Right cardiac atrium (tissue), 5 donors: ENCODE data around the gene CEP72. TPM values are rescaled to one million over a fixed set of nuclear protein-coding genes. Genes with fewer than 3 reads are reported as not detected.

Experiments
- ATAC-seq, 2 donors: fragments of 200-7000 bp; cut with Tn5 transposase; one replicate each; pipeline versions ENCODE4 v1.8.0 to v1.9.1; 2020; ENCODE audit warnings: moderate library complexity in 2 of 2, mild to moderate bottlenecking in 1 of 2
- DNase-seq, 3 donors: peaks; one replicate each; pipeline ENCODE4 v3.0.0-alpha.2; 2020
- H3K27ac ChIP-seq: one replicate; pipeline ENCODE4 v1.5.1; 2013; ENCODE audit warnings: mild to moderate bottlenecking, low read length, control low read depth, moderate library complexity
- H3K27me3 ChIP-seq: one replicate; pipeline ENCODE4 v1.6.1; 2013; ENCODE audit not compliant: control insufficient read depth, insufficient read depth
- H3K4me1 ChIP-seq: one replicate; pipeline ENCODE4 v1.6.1; 2013; ENCODE audit warnings: low read length; ENCODE audit not compliant: control insufficient read depth, insufficient read depth
- H3K4me3 ChIP-seq: one replicate; pipeline ENCODE4 v1.5.1; 2013; ENCODE audit warnings: low read length, control low read depth
- H3K9me3 ChIP-seq: one replicate; pipeline ENCODE4 v1.6.1; 2013; ENCODE audit warnings: low read length; ENCODE audit not compliant: control insufficient read depth
- WGBS: extraction: QIAGEN DNeasy Blood & Tissue Kit; methylation state at CpG from one replicate; pipeline ENCODE4 v1.1.7; 2013; 5-methylcytosine and 5-hydroxymethylcytosine counted together
- intact Hi-C, 4 donors: fragments of 100-400 bp; cut with DNase I; formaldehyde crosslinking; loops; one replicate each; pipeline versions ENCODE4 v1.11.0 to v1.14.0; 2022 to 2023
- polyA plus RNA-seq: library from polyadenylated mRNA; stranded (reverse); fragments of 200-250 nt; gene quantifications from one replicate; pipeline ENCODE4 v1.2.3, GENCODE V29; 2013
- total RNA-seq, 4 donors: library from RNA; stranded (reverse); fragmentation: NEBNext Ultra II Directional; extraction: Animal tissue kit (Norgen Biotek cat#: 25700); gene quantifications; one replicate each; pipeline ENCODE4 v1.2.1, GENCODE V29; 2021
- donor health status: healthy with polysubstance abuse.
- donor health status: DM: no; HTN: yes; CAD: no.
- donor health status: DM: no; HTN: no; CAD: no.
- donor health status: DM: no; HTN: yes; CAD: no; lungs with severe emphysema.
- donor health status: DM: yes; HTN: yes; CAD: no.

Gene CEP72
- total and polyA plus RNA-seq, 5 donors = 1.1 to 3.4 (median 2.1) TPM

DNA sequence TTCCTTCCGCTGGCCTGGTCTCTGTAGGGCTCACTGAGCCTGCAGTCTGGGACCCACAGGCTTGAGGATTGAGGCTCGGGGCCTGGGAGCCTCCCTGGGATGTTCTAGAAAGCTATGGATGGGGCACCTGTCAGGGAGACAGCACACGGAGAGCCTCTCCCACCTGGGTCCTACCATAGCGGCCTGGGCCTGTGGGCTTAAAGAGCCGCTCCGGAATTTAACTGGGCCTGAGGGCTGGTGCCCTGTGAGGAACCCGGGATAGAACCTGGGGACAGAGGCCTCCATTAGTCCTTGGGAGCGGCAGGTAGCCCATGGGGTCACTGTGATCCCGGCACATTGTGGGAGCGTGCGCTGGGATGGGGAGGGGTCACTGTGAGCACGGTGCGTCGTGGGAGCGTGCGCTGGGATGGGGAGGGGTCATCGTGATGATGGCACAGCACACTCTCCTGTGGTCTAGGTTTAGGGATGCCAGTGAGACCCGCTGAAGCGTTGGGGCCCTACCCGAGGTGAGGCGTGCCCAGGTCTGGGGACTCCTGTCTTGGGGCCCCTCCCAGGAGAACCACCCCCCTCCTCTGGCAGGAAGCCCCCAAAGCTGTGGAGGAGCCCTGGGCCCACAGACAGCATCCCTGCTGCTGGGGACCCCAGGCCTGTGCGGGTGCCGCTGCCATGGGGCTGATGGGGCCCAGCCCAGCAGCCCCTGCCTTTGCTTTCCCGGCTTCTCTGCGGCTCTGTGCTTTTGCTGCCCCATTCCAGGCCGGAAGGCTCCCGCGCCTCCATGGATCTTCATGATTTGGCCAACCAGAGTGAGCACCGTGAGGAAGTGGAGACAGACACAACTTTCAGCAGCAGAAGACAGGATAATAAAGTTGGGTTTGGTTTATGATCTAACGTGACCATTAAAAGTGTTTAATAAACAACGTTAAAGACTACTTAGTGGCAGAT is 3.4 kb upstream of the CEP72 start:
- no peaks in the 10 kb centered on the region for H3K27me3 ChIP-seq
- WGBS = 75% methylated on average over 31 of the region's 31 CpGs
- DNase-seq (peak in 1 of 3 donors; percentile 40), ATAC-seq (no peak)
- H3K4me1 ChIP-seq = no peaks in the 10 kb centered on the region
- no peaks in the 10 kb centered on the region for H3K9me3 ChIP-seq
- no peak overlapping the region for H3K27ac ChIP-seq
- no peak overlapping the region for H3K4me3 ChIP-seq
- intact Hi-C loops = no loop called here

DNA sequence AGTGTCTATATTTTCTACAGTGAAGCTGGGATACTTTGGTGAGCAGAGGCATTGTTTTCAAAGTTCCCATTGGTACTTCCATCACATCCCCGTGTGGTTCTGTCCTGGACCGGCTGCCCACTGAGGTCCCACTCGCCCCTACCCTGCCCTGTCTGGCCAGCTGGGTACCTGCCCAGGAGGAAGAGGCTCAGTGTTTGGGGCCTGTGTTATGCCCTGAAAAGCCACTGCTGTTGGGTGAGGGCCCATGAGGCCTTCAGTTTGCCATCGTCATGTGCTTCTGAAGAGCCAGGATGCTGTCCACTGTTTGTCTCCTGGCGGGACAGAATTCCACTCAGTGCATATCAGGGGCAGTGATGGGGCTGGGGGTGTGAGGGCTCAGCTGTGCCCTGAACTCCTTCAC is 2.6 kb upstream of the CEP72 start:
- DNase-seq (no peak), ATAC-seq (no peak)
- H3K9me3 ChIP-seq = no peaks in the 10 kb centered on the region
- 85% methylated on average over 5 of the region's 5 CpGs for WGBS
- H3K4me3 ChIP-seq = no peak overlapping the region
- no peak overlapping the region for H3K27ac ChIP-seq
- intact Hi-C loops = no loop called here
- no peaks in the 10 kb centered on the region for H3K4me1 ChIP-seq
- H3K27me3 ChIP-seq = no peaks in the 10 kb centered on the region

DNA sequence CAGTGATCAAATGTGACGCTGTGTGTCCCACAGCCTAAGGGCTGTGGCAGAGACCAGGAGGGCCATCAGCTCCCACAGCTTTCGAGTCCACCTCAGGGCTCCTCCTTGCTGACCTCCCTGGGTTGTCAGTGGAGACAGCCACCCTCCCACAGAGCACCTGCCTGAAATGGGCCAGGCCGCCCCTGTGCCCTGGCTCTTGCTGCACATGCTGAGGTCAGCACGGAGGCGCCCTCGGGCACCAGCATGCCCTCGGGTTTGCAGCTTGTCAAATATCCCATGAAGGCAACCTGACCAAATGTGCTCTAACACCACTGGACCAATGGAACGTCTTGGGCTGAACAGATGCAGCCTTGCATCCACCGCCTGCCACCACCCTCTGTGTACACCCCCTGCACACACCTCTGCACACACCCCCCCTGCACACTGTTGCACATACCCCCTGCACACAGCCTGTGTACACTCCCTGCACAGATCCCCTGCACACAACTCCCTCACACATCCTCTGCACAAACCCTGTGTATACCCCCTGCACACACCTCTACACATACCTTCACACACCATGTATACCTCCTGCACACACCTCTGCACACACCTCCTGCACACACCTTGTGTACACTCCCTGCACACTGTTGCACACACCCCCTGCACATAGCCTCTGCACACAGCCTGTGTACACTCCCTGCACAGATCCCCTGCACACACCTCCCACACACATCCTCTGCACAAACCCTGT is 2.0 kb upstream of the CEP72 start:
- Histone ChIP-seq H3K27me3 (no peaks in the 10 kb centered on the region), H3K4me3 (no peak overlapping the region), H3K9me3 (no peaks in the 10 kb centered on the region), H3K4me1 (no peaks in the 10 kb centered on the region), H3K27ac (no peak overlapping the region)
- DNase-seq (peak in 1 of 3 donors; percentile 44), ATAC-seq (no peak)
- WGBS = 87% methylated on average over 9 of the region's 9 CpGs
- intact Hi-C loops = no loop called here

DNA sequence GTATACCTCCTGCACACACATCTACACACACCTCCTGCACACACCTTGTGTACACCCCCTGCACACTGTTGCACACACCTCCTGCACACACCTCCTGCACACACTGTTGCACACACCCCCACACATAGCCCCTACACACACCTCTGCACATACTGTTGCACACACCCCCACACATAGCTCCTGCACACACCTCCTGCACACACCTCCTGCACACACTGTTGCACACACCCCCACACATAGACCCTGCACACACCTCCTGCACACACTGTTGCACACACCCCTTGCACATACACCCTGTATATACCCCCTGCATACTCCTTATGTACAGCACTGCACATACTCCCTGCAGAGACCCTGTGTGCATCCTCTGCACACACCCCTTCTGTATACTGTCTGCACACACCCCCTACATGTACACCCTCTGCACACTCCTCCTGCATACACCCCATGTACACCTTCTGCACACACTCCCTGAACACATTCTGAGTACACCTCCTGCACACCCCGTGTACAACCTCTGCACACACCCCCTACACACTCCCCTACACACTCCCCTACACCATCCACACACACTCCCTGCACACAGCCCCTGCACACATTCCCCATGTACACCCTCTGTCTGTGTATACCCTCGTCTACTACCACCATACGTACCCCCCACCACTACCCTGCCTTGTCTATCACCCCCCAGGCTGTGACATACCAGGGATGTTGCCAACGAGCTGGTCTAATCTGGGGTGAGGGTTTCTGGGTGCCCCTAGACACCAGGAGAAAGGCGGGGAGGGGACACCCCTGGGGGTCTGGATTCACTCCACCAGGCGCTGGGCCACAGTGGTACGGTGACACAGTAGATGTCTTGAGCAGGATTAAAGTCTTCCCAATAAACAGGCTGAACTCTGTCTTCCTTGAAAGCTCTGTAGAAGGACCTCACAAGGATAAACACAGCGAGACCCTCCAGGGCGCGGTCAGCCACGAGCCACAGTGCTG is 1.1 kb upstream of the CEP72 start:
- WGBS = 43% methylated on average over 11 of the region's 11 CpGs
- Histone ChIP-seq H3K27me3 (no peaks in the 10 kb centered on the region), H3K9me3 (no peaks in the 10 kb centered on the region), H3K27ac (no peak overlapping the region), H3K4me3 (peak overlapping the region; percentile 68), H3K4me1 (no peaks in the 10 kb centered on the region)
- no peak for DNase-seq
- intact Hi-C loops = no loop called here
- no peak for ATAC-seq

DNA sequence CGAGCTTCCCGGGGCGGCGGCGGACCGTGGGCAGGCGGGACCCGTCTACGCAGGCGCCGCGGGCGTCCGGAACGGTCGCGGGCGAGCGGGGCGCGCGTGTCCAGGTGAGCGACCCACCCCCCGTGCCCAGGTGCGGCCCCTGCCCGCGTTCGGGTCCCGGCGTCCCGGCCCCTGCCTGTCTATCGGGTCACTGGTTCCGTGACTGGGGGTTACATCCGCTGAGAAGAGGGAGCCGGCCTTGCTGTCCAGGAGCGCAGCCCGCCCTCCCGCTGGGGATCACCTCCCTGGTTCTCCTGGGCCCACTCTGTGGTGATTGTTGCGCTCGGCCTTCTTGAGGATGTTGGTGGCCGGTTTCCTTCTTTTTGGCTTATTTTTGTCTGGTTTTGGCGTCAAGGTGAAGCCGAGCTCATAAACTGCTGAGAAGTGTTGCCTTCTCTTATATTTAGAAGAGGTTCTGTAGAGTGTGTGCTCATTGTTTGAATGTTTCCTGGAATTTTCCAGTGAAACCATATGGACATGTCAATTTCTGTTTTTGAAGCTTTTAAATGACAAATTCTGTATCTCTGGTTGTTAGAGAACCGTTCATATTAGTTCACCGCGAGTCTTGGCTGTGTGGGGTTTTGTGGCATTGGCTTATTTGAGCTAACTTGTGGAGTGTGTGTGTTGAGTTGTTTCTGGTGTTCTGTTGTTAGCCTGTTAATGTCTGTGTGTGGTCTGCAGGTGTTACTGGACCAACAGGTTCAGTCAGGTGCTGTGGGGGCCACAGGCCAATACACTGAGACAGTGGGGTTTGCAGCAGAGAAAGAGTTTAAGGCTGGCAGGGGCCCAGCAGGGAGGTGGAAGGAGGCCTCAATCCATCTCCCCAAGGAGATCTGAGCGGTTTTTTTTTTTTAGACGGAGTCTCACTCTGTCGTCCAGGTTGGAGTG is 621 bp downstream of the CEP72 start:
- ATAC-seq (peak in 1 of 2 donors; percentile 6), DNase-seq (no peak)
- H3K27ac ChIP-seq = no peak overlapping the region
- intact Hi-C loops = no loop called here
- no peaks in the 10 kb centered on the region for H3K4me1 ChIP-seq
- no peaks in the 10 kb centered on the region for H3K27me3 ChIP-seq
- H3K4me3 ChIP-seq = peak overlapping the region; percentile 68
- 11% methylated on average over 49 of the region's 49 CpGs for WGBS
- no peaks in the 10 kb centered on the region for H3K9me3 ChIP-seq

DNA sequence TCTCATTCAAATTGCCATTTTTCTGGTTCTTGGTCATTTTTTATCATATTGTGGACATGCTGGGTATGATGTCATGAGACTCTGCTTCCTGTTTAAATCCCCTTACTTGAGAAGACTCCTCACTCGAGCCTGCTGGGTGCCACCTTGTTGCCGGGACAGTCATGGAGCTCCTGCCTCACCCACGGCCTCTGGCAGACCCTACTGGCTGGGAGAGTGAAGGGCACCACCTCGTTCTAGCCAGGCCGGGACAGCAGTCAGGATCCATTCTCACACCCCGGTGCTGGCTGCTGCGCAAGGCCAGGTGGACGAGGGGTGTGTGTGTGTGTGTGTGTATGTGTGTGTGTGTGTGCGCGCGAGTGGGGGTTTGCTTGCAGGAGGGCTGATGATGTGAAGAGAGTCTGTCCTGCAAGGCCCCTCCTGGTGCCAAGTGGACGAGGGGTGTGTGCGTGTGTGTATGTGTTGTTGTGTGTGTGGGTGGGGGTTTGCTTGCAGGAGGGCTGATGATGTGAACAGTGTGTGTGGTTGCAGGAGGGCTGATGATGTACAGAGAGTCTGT is 4.4 kb downstream of the CEP72 start:
- no peak overlapping the region for H3K27ac ChIP-seq
- H3K9me3 ChIP-seq = no peaks in the 10 kb centered on the region
- ATAC-seq (no peak), DNase-seq (no peak)
- no peaks in the 10 kb centered on the region for H3K27me3 ChIP-seq
- 80% methylated on average over 13 of the region's 13 CpGs for WGBS
- intact Hi-C loops = no loop called here
- H3K4me3 ChIP-seq = no peak overlapping the region
- no peaks in the 10 kb centered on the region for H3K4me1 ChIP-seq

DNA sequence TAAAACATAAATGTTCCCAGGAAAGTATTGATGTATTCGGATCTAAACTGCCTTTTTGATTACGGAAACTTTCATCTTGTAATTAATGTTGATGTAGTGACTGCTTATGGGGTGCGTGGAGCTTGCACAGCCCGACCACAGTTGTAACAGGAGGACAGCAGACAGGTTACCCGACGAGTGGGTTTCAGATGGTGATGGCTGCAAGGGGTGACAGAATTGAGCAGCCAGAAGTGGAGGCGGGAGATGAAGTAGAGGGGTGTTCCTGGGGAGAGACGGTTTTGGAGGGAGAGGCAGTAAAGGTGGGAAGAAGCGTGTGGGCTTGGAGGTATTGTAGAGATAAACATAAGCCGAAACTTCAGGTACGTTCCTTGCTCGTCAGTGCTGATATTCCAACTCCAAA is 5.8 kb downstream of the CEP72 start:
- intact Hi-C loops = no loop called here
- ATAC-seq (no peak), DNase-seq (no peak)
- Histone ChIP-seq H3K9me3 (no peaks in the 10 kb centered on the region), H3K27me3 (no peaks in the 10 kb centered on the region), H3K27ac (no peak overlapping the region), H3K4me3 (no peak overlapping the region), H3K4me1 (no peaks in the 10 kb centered on the region)
- 95% methylated on average over 12 of the region's 12 CpGs for WGBS

DNA sequence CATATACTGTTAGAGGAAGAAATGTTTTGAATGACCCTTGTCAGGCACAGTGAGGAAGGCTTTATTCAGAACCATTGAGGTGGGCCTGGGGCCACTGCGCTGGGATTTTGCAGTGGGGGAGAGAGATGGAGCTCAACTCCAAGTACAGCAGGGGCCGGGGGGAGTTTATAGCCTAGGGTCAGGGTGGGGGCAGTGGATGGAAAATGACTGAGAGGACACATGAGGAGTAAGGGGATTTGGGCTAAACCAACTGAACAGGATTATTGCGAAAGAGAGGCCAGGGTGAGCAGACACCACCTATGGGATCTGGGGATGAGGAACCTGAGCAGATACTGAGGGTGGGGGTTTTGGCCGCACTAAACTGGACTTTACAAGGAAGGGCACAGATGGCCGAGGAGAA is 6.3 kb downstream of the CEP72 start:
- no peaks in the 10 kb centered on the region for H3K27me3 ChIP-seq
- DNase-seq = no peak
- no peak for ATAC-seq

DNA sequence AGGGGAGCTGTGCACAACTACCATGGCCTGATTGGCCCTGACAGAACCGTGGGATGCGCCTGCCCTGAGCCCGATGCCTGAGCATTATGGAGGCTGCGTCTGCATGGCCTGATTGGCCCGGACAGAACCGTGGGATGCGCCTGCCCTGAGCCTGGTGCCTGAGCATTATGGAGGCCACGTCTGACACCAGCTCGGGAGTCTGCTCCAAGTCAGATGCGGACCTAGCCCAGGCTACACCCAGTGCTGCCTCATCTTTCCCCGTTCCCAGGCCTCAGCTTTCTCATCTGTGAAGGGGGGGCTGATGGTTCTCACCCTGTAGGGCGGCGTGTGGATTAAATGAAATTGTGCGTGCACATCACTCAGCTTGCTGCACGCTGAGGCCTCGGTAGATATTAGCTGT is 7.3 kb downstream of the CEP72 start:
- Histone ChIP-seq H3K9me3 (no peaks in the 10 kb centered on the region), H3K4me1 (no peaks in the 10 kb centered on the region), H3K27me3 (no peaks in the 10 kb centered on the region), H3K27ac (no peak overlapping the region), H3K4me3 (no peak overlapping the region)
- intact Hi-C loops = no loop called here
- 92% methylated on average over 16 of the region's 16 CpGs for WGBS
- DNase-seq (peak in 1 of 3 donors; percentile 30), ATAC-seq (no peak)

More for the DNA sequence above, 6.3 kb downstream of the CEP72 start:
- H3K4me1 ChIP-seq = no peaks in the 10 kb centered on the region
- no peak overlapping the region for H3K4me3 ChIP-seq
- H3K9me3 ChIP-seq = no peaks in the 10 kb centered on the region
- WGBS = 96% methylated on average over 5 of the region's 5 CpGs
- no peak overlapping the region for H3K27ac ChIP-seq
- intact Hi-C loops = no loop called here
